ENCODE measurements around the gene PLA2R1. TPM values are rescaled to one million over a fixed set of nuclear protein-coding genes. Genes with fewer than 3 reads are reported as not detected.

Gene PLA2R1
- total RNA-seq, 1 donor from 2014 or later: 2.1 TPM

DNA sequence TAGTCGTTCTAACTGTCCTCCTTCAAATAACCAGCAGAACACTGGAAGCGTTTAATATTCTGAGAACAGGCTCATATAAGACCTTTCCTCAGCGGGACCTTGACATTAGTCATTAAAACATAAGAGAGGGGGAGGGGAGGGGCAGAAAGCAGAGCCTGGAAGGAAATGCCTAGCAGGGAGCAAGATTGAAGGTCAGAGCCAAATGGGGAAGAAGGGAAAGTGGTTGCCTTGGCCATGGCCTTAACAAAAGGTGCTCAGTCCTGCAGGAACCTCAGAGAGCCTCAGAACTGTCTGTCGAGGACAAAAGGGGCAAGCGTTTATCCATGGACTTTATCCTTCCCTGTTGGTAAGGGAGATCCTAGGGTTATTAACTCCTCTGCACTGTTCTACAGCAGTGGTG, 856 bp upstream of the PLA2R1 start:
- FAIRE-seq (no peak), DNase-seq (ENCODE audit: low read depth) (no peak)
- no peaks in the 10 kb centered on the region for H3K27me3 ChIP-seq (ENCODE audit: control insufficient read depth, insufficient read depth, low read length)
- TF ChIP-seq, protein P1, sequence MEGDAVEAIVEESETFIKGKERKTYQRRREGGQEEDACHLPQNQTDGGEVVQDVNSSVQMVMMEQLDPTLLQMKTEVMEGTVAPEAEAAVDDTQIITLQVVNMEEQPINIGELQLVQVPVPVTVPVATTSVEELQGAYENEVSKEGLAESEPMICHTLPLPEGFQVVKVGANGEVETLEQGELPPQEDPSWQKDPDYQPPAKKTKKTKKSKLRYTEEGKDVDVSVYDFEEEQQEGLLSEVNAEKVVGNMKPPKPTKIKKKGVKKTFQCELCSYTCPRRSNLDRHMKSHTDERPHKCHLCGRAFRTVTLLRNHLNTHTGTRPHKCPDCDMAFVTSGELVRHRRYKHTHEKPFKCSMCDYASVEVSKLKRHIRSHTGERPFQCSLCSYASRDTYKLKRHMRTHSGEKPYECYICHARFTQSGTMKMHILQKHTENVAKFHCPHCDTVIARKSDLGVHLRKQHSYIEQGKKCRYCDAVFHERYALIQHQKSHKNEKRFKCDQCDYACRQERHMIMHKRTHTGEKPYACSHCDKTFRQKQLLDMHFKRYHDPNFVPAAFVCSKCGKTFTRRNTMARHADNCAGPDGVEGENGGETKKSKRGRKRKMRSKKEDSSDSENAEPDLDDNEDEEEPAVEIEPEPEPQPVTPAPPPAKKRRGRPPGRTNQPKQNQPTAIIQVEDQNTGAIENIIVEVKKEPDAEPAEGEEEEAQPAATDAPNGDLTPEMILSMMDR (IDR thresholded peaks at IDR 0.05; ENCODE audit: insufficient read depth, low read length, severe bottlenecking): no peak
- H3K4me3 ChIP-seq (ENCODE audit: low read depth, low read length): no peak overlapping the region
- H3K36me3 ChIP-seq (ENCODE audit: control insufficient read depth, insufficient read depth, low read length): no peaks in the 10 kb centered on the region

DNA sequence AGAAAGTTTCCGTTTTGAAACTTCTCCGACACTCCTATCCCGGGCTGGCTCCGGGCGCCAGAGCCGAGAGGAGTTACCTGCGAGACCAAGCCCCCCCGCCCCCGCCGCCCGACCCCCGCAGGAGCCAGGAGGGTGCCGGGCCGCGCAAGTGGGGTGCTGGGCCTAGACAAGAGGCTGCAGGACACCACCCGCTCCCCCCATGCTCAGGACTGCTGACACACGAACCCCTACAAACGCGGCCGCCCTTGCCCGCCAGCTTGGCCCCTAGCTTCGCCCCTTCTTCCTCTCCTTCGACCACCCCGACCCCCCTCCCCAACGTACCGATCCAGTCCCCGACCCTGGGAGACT, 497 bp downstream of the PLA2R1 start:
- Histone ChIP-seq H3K4me3 (ENCODE audit: low read depth, low read length) (peak overlapping the region; percentile 67), H3K27me3 (ENCODE audit: control insufficient read depth, insufficient read depth, low read length) (no peaks in the 10 kb centered on the region), H3K36me3 (ENCODE audit: control insufficient read depth, insufficient read depth, low read length) (no peaks in the 10 kb centered on the region)
- FAIRE-seq (no peak), DNase-seq (ENCODE audit: low read depth) (no peak)
- TF ChIP-seq, protein P1 (IDR thresholded peaks at IDR 0.05; ENCODE audit: insufficient read depth, low read length, severe bottlenecking): no peak

DNA sequence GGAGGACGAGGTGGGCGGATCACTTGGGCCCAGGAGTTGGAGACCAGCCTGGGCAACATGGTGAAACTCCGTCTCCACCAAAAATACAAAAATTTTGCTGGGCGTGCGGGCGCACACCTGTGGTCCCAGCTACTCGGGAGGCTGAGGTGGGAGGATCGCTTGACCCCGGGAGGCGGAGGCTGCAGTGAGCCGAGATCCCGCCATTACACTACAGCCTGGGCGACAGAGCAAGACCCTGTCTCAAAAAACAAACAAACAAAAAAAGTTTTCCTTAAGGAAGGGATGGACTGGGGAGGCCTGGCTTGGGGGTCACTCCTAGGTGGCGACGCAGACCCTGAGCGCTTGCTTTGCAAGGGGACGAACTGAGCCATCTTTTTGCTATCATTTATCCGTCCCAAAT, 882 bp downstream of the PLA2R1 start:
- Histone ChIP-seq H3K4me3 (ENCODE audit: low read depth, low read length) (peak overlapping the region; percentile 67), H3K27me3 (ENCODE audit: control insufficient read depth, insufficient read depth, low read length) (no peaks in the 10 kb centered on the region), H3K36me3 (ENCODE audit: control insufficient read depth, insufficient read depth, low read length) (no peaks in the 10 kb centered on the region)
- TF ChIP-seq, protein P1 (IDR thresholded peaks at IDR 0.05; ENCODE audit: insufficient read depth, low read length, severe bottlenecking): no peak
- DNase-seq (ENCODE audit: low read depth) (no peak), FAIRE-seq (no peak)

DNA sequence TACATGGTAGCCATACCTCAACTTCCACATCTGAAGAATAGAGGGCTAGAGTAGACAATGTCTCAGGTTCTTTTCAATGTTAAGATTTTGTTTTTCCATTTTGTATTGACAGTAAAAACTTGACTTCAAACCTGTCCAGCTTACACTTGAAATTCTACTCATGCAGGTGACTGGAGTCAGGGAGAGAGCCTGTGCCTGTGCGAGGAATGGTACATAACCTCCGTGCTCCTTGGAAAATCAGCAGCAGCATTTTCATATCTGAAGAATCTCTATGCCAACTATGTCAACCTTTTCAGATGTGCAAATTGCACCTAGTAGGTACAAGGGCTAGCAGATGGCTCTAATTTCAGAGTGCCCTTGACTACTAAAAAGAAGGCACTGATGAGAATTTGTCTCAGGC, 2.1 kb downstream of the PLA2R1 start:
- FAIRE-seq (no peak), DNase-seq (ENCODE audit: low read depth) (no peak)
- Histone ChIP-seq H3K36me3 (ENCODE audit: control insufficient read depth, insufficient read depth, low read length) (no peaks in the 10 kb centered on the region), H3K4me3 (ENCODE audit: low read depth, low read length) (no peak overlapping the region), H3K27me3 (ENCODE audit: control insufficient read depth, insufficient read depth, low read length) (no peaks in the 10 kb centered on the region)
- TF ChIP-seq, protein P1 (IDR thresholded peaks at IDR 0.05; ENCODE audit: insufficient read depth, low read length, severe bottlenecking): no peak

DNA sequence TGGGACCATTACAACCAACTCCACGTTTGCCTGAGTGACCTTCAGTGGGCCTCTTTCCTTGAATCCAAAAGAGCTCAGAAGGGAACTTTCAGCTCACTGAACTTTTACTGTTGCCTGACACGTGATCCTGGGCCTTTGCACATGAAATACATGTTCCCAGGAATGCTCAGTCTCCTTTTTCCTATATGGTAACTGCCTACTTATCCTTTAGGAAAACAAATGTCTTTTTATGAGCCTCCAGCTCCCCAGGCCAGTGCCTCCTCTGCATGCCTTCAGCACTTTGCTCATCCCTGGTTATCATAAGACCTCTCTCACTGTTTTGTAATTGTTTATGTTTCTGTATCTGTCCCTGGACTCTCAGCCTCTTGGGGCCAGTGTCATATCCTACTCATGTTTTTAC, 5.1 kb downstream of the PLA2R1 start:
- DNase-seq (ENCODE audit: low read depth) (no peak), FAIRE-seq (no peak)
- TF ChIP-seq, protein P1 (IDR thresholded peaks at IDR 0.05; ENCODE audit: insufficient read depth, low read length, severe bottlenecking): no peak

DNA sequence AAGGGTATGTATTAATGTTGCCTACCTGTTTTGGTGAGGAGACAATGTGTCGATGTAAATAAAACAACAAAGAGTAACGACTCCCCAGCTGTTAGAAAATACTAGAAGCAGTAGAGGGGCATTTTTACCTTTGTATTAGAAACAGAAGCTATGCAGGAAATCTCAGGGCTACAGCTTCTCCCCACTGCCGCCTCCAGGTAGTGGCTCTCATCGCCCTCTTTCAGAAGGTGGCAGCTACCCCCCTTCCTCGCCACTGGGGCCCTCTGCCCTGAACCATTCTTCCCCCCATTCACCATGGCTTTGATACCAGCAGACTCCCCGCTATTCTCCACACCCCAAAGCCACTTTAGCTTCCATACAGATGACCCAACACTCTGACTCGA, 6.7 kb downstream of the PLA2R1 start:
- no peak for FAIRE-seq

More for the DNA sequence above, 5.1 kb downstream of the PLA2R1 start:
- Histone ChIP-seq H3K27me3 (ENCODE audit: control insufficient read depth, insufficient read depth, low read length) (no peaks in the 10 kb centered on the region), H3K4me3 (ENCODE audit: low read depth, low read length) (no peak overlapping the region), H3K36me3 (ENCODE audit: control insufficient read depth, insufficient read depth, low read length) (no peaks in the 10 kb centered on the region)

More for the DNA sequence above, 6.7 kb downstream of the PLA2R1 start:
- Histone ChIP-seq H3K27me3 (ENCODE audit: control insufficient read depth, insufficient read depth, low read length) (no peaks in the 10 kb centered on the region), H3K36me3 (ENCODE audit: control insufficient read depth, insufficient read depth, low read length) (no peaks in the 10 kb centered on the region), H3K4me3 (ENCODE audit: low read depth, low read length) (no peak overlapping the region)
- TF ChIP-seq, protein P1 (IDR thresholded peaks at IDR 0.05; ENCODE audit: insufficient read depth, low read length, severe bottlenecking): no peak
- DNase-seq (ENCODE audit: low read depth): no peak
